ENCODE results near the gene SLC22A2.

SLC22A2 gene

DNA sequence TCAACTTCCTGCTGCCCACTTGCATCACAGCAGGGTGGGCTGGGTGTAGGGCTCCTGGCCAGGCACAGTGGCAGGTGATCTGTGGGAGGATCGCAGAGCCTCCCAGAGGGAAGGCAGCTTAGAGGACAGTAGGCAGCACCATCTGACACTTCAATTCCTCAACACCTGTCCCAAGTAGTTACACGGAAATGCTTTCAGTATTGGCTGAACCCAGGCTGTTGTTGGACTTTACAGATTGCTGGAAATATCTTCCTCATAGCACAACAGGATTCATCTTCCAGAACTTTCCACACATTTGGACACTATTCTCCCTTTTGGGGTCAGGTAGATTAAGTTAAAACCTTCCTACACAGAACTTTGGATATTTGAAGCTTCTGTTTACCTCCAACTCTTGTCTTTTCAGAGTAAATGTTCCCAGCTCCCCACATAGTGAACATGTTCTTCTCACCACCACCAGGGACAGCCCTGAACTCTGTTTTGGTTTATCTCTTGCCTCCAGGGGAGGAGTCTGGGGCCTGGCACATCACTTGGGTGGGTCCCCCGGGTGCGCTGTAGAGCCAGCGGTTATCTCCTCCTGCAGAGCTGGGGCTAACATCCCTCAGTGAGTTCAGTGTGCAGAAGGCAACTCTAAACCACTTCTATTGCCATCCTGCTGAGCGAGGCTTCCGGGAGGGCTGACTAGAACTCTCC lies 3.5 kb upstream of the SLC22A2 start:
- DNase-seq (ENCODE audit: extremely low spot score): no peak
- CTCF ChIA-PET: interaction anchor here (2.3 kb wide), 1 partner anchor 10 kb away, joined by 7 read pairs; no protein-coding TSS in a partner anchor
- POLR2A ChIA-PET: no interaction called here
- TF ChIP-seq, protein P1, sequence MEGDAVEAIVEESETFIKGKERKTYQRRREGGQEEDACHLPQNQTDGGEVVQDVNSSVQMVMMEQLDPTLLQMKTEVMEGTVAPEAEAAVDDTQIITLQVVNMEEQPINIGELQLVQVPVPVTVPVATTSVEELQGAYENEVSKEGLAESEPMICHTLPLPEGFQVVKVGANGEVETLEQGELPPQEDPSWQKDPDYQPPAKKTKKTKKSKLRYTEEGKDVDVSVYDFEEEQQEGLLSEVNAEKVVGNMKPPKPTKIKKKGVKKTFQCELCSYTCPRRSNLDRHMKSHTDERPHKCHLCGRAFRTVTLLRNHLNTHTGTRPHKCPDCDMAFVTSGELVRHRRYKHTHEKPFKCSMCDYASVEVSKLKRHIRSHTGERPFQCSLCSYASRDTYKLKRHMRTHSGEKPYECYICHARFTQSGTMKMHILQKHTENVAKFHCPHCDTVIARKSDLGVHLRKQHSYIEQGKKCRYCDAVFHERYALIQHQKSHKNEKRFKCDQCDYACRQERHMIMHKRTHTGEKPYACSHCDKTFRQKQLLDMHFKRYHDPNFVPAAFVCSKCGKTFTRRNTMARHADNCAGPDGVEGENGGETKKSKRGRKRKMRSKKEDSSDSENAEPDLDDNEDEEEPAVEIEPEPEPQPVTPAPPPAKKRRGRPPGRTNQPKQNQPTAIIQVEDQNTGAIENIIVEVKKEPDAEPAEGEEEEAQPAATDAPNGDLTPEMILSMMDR (IDR thresholded peaks at IDR 0.05; ENCODE audit: control extremely low read depth, extremely low read depth, low read depth, missing control alignments): no peak

DNA sequence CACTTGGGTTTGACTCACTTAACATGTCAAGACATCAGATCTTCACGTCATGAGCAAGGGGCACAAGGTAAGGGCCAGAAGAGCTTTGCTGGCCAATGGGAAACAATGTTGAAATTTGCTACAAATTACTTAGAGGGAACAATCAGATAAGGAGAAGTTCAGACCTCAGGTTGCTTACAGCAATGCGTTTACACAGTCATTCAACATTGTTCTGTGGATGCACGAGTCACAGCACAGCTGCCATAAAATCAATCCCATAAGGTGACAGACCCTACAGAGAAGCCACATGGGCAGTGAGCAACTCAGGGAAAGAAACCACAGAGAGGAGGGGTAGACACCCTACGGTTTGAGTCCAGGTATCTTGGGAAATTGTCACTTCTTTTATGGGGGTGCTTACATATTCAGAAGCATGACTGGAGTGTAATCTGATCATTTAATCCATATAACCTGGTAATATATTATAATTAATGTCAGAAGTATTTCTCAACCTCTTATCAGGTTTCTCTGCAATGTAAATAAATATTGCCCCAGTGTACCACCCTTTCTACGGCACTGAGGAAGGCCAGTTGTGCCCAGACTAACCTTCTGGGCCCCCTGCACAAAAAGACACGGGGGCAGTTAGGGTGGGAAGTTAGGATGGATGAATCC lies 2.3 kb upstream of the SLC22A2 start:
- ChIA-PET CTCF (interaction anchor here (1.0 kb wide), 1 partner anchor 53 kb away, joined by 3 read pairs; no protein-coding TSS in a partner anchor), POLR2A (no interaction called here)
- TF ChIP-seq, protein P1 (IDR thresholded peaks at IDR 0.05; ENCODE audit: control extremely low read depth, extremely low read depth, low read depth, missing control alignments): no peak
- no peak for DNase-seq (ENCODE audit: extremely low spot score)

DNA sequence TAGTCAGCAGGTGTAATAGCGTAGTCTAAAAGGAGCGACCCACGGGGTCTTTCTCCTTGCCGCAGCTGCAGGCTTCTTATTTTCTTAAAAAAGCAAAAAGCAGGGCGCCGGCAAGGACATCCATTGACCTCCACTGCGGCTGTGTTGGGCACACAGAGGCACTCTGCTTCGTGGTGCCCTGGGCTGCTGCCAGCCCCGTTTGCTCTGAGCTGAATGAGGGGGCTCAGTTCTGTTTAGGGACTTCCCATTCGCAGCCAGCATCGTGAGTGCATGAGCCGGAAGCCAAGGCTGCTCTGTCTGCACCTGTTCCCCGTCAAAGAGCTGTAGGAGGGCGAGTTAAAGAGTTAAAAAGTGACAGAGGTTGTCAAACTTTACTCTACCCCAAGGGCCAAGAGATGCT lies 1.7 kb upstream of the SLC22A2 start:
- CTCF ChIA-PET: interaction anchor here (1.0 kb wide), 1 partner anchor 52 kb away, joined by 3 read pairs; no protein-coding TSS in a partner anchor
- TF ChIP-seq, protein P1 (IDR thresholded peaks at IDR 0.05; ENCODE audit: control extremely low read depth, extremely low read depth, low read depth, missing control alignments): no peak
- no peak for DNase-seq (ENCODE audit: extremely low spot score)
- POLR2A ChIA-PET: no interaction called here

DNA sequence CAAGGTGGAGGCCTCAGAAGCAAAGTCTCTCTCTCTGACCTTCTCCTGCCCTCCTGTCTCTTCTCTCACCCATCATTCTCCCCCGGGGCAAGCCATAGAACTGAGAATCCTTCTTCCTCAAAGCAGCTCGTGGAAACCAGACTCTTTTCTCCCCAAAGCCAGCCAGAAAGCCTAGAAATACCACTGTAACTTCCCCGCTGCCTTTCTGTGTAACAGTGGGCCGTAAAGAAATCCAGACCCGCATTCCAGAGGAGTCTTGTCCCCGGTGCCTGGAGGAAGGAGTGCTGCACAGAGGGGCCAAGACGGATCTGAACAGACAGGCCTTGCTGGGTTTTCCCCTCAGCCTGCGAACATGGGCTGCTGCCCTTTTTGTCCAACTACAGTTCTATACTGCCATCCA lies 977 bp upstream of the SLC22A2 start:
- CTCF ChIA-PET: no interaction called here
- POLR2A ChIA-PET: no interaction called here
- TF ChIP-seq, protein P1 (IDR thresholded peaks at IDR 0.05; ENCODE audit: control extremely low read depth, extremely low read depth, low read depth, missing control alignments): no peak
- no peak for DNase-seq (ENCODE audit: extremely low spot score)

DNA sequence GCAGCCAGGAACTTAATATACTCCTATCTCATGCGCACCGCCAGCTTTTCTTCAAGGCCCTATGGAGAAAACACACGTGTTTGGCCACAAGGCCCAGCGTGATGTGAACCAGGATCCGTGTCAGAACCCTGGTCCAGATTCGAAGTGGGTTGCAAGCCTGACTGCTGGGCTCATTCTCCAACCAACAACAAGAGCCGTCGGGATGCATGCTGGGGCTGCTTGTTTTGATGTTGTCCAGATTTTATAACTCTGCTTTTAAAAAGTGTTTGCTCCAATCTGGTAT lies 463 bp upstream of the SLC22A2 start:
- ChIA-PET CTCF (no interaction called here), POLR2A (no interaction called here)
- TF ChIP-seq, protein P1 (IDR thresholded peaks at IDR 0.05; ENCODE audit: control extremely low read depth, extremely low read depth, low read depth, missing control alignments): no peak
- DNase-seq (ENCODE audit: extremely low spot score): no peak

DNA sequence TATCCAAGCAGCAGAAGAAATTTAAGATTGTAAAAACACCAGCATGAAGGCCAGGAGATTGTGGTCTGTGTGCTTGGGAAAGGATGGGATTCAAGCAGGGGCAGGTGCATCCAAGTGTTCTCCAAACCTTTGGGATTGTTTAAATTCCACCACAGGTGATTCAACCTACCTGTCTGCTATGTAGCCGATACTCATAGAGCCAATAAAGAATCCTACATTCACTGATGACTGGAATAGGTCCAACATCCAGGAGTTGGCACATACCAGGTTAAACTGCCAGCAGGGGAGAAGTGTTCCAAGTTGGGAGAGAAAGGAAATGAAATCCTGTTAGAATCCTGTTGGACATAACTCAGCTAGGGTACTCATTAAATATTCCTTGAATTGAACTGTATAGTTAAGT lies 2.2 kb downstream of the SLC22A2 start:
- DNase-seq (ENCODE audit: extremely low spot score): no peak
- TF ChIP-seq, protein P1 (IDR thresholded peaks at IDR 0.05; ENCODE audit: control extremely low read depth, extremely low read depth, low read depth, missing control alignments): no peak
- POLR2A ChIA-PET: no interaction called here
- CTCF ChIA-PET: interaction anchor here (0.7 kb wide), 1 partner anchor 16 kb away, joined by 3 read pairs; no protein-coding TSS in a partner anchor

All from GM10248 (cell line).